HEK293 (cell line): ENCODE measurements around the gene MAGEB17.

Source experiments
- FEZF1 ChIP-seq: fragments of 450-650 bp; formaldehyde crosslinking; IDR thresholded peaks from 2 replicates; pipeline ENCODE4 v1.5.1; 2016; ENCODE audit warnings: missing biosample characterization, missing genetic modification characterization
- GLI2 ChIP-seq: fragments of 450-650 bp; formaldehyde crosslinking; IDR thresholded peaks from 2 replicates; pipeline ENCODE4; 2017; ENCODE audit warnings: missing biosample characterization, missing genetic modification characterization, low read depth, borderline replicate concordance
- HOXA7 ChIP-seq: sonication (generic); formaldehyde crosslinking; IDR thresholded peaks from 2 replicates; pipeline ENCODE4 v1.8.1; 2022; ENCODE audit warnings: missing genetic modification reagents, borderline replicate concordance
- YY1 ChIP-seq: fragments of 450-650 bp; formaldehyde crosslinking; IDR thresholded peaks from 2 replicates; pipeline ENCODE4 v1.5.1; 2018; ENCODE audit warnings: missing biosample characterization, missing genetic modification characterization
- ZBTB20 ChIP-seq: fragments of 450-650 bp; formaldehyde crosslinking; IDR thresholded peaks from 2 replicates; pipeline ENCODE4 v1.5.1; 2016; ENCODE audit warnings: missing biosample characterization, missing genetic modification characterization
- ZBTB8A ChIP-seq: fragments of 450-650 bp; formaldehyde crosslinking; IDR thresholded peaks from 2 replicates; pipeline ENCODE4 v1.5.1; 2016; ENCODE audit warnings: missing biosample characterization, missing genetic modification characterization
- ZNF121 ChIP-seq: fragments of 450-650 bp; formaldehyde crosslinking; IDR thresholded peaks from 2 replicates; pipeline ENCODE4 v1.5.1; 2016; ENCODE audit warnings: missing biosample characterization, missing genetic modification characterization
- ZNF76 ChIP-seq: fragments of 450-650 bp; formaldehyde crosslinking; IDR thresholded peaks from 2 replicates; pipeline ENCODE4; 2016; ENCODE audit warnings: low read depth, missing biosample characterization, missing genetic modification characterization, borderline replicate concordance
- ZNF830 ChIP-seq: fragments of 450-650 bp; IDR thresholded peaks from 2 replicates; pipeline ENCODE4 v1.5.0; 2018; ENCODE audit warnings: missing biosample characterization, missing genetic modification characterization, low read depth, mild to moderate bottlenecking, moderate library complexity
- TF ChIP-seq, protein P1 (sequence below): fragments of 450-650 bp; formaldehyde crosslinking; IDR thresholded peaks from 2 replicates; pipeline ENCODE4 v1.5.1; 2016; ENCODE audit warnings: missing biosample characterization, missing genetic modification characterization
- TF ChIP-seq, protein P2 (sequence below): fragments of 450-650 bp; formaldehyde crosslinking; IDR thresholded peaks from 2 replicates; pipeline ENCODE4 v1.5.1; 2016; ENCODE audit warnings: missing biosample characterization, missing genetic modification characterization
- TF ChIP-seq, protein P3 (sequence below): fragments of 450-650 bp; formaldehyde crosslinking; conservative IDR thresholded peaks from 2 replicates; pipeline ENCODE4 v1.5.1; 2016; ENCODE audit warnings: low read depth, missing biosample characterization, missing genetic modification characterization

DNA sequence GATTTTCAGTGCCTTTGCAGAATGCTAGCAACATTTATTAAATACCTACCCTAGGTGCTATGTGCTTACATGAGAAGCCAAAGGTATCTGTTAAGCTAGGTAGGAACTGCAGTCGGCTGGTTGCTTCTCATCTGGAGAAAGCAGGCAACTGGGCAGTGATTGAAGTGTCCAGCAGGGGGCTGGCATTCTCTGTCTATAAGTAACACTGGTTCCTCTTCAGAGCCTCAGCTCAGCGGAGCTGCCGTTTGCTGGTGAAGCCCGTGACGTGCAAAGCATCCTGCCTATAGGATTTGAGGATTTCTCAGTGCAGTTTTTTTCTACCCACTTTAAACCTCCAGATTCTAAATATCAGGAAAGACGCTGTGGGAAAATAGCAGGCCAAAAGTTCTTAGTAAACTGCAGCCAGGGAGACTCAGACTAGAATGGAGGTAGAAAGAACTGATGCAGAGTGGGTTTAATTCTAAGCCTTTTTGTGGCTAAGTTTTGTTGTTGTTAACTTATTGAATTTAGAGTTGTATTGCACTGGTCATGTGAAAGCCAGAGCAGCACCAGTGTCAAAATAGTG lies 44.0 kb upstream of the MAGEB17 start, which contains the start of gene GRPR:
- TF ChIP-seq ZNF830 (tag by site-specific recombination) (no peak), ZBTB8A (tag by site-specific recombination) (no peak), ZNF76 (tag by site-specific recombination) (no peak), FEZF1 (tag by site-specific recombination) (no peak), GLI2 (tag by site-specific recombination) (no peak), YY1 (tag by site-specific recombination) (no peak), ZBTB20 (tag by site-specific recombination) (no peak), HOXA7 (no peak), ZNF121 (tag by site-specific recombination) (no peak)
- TF ChIP-seq, protein P1, sequence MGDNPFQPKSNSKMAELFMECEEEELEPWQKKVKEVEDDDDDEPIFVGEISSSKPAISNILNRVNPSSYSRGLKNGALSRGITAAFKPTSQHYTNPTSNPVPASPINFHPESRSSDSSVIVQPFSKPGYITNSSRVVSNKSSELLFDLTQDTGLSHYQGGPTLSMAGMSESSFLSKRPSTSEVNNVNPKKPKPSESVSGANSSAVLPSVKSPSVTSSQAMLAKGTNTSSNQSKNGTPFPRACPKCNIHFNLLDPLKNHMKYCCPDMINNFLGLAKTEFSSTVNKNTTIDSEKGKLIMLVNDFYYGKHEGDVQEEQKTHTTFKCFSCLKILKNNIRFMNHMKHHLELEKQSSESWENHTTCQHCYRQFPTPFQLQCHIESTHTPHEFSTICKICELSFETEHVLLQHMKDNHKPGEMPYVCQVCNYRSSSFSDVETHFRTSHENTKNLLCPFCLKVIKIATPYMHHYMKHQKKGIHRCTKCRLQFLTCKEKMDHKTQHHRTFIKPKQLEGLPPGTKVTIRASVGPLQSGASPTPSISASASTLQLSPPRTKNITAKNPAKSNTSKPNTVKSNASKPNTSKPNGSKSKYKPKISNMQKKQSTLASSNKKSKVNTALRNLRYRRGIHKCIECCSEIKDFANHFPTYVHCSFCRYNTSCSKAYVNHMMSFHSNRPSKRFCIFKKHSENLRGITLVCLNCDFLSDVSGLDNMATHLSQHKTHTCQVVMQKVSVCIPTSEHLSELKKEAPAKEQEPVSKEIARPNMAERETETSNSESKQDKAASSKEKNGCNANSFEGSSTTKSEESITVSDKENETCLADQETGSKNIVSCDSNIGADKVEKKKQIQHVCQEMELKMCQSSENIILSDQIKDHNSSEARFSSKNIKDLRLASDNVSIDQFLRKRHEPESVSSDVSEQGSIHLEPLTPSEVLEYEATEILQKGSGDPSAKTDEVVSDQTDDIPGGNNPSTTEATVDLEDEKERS (tag by site-specific recombination) = no peak
- TF ChIP-seq, protein P2, sequence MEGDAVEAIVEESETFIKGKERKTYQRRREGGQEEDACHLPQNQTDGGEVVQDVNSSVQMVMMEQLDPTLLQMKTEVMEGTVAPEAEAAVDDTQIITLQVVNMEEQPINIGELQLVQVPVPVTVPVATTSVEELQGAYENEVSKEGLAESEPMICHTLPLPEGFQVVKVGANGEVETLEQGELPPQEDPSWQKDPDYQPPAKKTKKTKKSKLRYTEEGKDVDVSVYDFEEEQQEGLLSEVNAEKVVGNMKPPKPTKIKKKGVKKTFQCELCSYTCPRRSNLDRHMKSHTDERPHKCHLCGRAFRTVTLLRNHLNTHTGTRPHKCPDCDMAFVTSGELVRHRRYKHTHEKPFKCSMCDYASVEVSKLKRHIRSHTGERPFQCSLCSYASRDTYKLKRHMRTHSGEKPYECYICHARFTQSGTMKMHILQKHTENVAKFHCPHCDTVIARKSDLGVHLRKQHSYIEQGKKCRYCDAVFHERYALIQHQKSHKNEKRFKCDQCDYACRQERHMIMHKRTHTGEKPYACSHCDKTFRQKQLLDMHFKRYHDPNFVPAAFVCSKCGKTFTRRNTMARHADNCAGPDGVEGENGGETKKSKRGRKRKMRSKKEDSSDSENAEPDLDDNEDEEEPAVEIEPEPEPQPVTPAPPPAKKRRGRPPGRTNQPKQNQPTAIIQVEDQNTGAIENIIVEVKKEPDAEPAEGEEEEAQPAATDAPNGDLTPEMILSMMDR (tag by site-specific recombination) = 0 out of 2 replicates have a peak, but pooled peaks have one; percentile 21
- TF ChIP-seq, protein P3, sequence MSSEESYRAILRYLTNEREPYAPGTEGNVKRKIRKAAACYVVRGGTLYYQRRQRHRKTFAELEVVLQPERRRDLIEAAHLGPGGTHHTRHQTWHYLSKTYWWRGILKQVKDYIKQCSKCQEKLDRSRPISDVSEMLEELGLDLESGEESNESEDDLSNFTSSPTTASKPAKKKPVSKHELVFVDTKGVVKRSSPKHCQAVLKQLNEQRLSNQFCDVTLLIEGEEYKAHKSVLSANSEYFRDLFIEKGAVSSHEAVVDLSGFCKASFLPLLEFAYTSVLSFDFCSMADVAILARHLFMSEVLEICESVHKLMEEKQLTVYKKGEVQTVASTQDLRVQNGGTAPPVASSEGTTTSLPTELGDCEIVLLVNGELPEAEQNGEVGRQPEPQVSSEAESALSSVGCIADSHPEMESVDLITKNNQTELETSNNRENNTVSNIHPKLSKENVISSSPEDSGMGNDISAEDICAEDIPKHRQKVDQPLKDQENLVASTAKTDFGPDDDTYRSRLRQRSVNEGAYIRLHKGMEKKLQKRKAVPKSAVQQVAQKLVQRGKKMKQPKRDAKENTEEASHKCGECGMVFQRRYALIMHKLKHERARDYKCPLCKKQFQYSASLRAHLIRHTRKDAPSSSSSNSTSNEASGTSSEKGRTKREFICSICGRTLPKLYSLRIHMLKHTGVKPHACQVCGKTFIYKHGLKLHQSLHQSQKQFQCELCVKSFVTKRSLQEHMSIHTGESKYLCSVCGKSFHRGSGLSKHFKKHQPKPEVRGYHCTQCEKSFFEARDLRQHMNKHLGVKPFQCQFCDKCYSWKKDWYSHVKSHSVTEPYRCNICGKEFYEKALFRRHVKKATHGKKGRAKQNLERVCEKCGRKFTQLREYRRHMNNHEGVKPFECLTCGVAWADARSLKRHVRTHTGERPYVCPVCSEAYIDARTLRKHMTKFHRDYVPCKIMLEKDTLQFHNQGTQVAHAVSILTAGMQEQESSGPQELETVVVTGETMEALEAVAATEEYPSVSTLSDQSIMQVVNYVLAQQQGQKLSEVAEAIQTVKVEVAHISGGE (tag by site-specific recombination) = no peak
